Sigmoid colon (tissue), 4 donors: ENCODE results near the gene TMEM179.

Experiments used
- EP300 ChIP-seq, 4 donors: sonication (generic); formaldehyde crosslinking; IDR thresholded peaks; one replicate each; pipeline ENCODE4 v1.6.1; 2017; ENCODE audit warnings: antibody characterized with exemption in 4 of 4
- POLR2AphosphoS5 ChIP-seq, 4 donors: sonication (generic); formaldehyde crosslinking; IDR thresholded peaks; one replicate each; pipeline ENCODE4 v1.6.1; 2017; ENCODE audit warnings: antibody characterized with exemption in 4 of 4
- TF ChIP-seq, protein P1 (sequence below), 4 experiments: fragments of 450-650 bp in 3 of 4; fragments of 200-600 bp in 1 of 4; IDR thresholded peaks; one replicate each; pipeline ENCODE4 v1.5.1; 2016 to 2019; ENCODE audit warnings: antibody characterized with exemption in 4 of 4, mild to moderate bottlenecking in 3 of 4, moderate library complexity in 2 of 4

DNA sequence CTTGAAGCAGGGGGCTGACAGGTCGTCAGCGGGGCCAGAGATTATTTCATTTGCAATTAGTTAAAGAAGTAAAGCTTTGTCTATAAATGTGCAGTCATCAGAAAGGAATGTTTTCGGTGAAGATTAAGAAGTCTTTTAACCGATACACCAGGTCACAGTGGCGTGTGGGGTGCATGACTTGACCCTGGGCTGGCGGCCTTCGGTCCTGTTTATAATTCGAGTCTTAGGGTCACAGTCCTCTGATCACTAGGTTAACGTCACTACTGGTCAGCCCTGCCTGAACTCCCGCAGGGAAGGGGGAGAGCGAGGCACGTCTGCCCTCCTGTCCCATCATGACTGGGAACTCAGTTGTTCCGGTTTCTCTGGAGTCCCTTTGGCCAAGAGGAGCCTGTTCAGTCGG is 30.0 kb downstream of the TMEM179 start:
- TF ChIP-seq, protein P1, sequence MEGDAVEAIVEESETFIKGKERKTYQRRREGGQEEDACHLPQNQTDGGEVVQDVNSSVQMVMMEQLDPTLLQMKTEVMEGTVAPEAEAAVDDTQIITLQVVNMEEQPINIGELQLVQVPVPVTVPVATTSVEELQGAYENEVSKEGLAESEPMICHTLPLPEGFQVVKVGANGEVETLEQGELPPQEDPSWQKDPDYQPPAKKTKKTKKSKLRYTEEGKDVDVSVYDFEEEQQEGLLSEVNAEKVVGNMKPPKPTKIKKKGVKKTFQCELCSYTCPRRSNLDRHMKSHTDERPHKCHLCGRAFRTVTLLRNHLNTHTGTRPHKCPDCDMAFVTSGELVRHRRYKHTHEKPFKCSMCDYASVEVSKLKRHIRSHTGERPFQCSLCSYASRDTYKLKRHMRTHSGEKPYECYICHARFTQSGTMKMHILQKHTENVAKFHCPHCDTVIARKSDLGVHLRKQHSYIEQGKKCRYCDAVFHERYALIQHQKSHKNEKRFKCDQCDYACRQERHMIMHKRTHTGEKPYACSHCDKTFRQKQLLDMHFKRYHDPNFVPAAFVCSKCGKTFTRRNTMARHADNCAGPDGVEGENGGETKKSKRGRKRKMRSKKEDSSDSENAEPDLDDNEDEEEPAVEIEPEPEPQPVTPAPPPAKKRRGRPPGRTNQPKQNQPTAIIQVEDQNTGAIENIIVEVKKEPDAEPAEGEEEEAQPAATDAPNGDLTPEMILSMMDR (IDR thresholded peaks at IDR 0.05) = no peak
- TF ChIP-seq EP300 (IDR thresholded peaks at IDR 0.05) (no peak), POLR2AphosphoS5 (IDR thresholded peaks at IDR 0.05) (no peak)
